ENCODE data around the gene EXOC3L4.

The EXOC3L4 gene

GRCh38 chr14:103142026-103142425 is 47.5 kb downstream of the EXOC3L4 start:
- TF ChIP-seq CTCF (IDR thresholded peaks at IDR 0.05; ENCODE audit: extremely low read depth, missing control alignments), result no peak
- DNase-seq (ENCODE audit: low spot score), result no peak

DNA sequence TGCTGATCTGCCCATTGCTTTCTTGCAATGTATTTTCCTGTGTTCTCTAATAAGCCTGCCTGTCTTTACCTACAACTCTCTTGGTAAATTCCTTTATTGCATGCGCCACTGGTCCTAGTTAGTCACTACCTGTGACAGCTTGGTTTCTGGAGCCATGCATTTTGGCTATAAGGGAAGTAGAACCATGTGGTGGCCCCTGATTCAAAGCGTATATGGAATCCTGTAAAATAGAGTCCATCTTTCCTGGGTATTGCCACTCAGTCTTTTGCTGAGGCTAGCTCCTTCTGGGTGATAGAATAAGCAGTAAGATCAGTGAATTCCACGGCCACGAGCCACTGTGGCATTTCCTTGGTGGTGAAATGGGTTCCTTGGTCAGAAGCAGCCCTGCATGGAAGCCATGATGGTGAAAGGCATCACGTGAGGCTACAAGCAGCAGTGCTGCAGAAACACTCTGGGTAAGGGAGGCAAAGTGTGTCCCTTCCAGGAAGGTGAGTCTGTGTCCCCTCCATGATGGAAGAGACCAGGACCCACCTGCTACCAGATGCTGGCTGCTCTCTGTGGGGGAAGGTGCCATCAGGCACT is 48.3 kb downstream of the EXOC3L4 start:
- DNase-seq (ENCODE audit: low spot score), result no peak
- TF ChIP-seq CTCF (IDR thresholded peaks at IDR 0.05; ENCODE audit: extremely low read depth, missing control alignments), result no peak

- no peak for DNase-seq (ENCODE audit: low spot score)
These were observed 49.0 kb downstream of the EXOC3L4 start for GRCh38 chr14:103143506-103143905.

GRCh38 chr14:103144085-103144484 is 49.6 kb downstream of the EXOC3L4 start:
- no peak for DNase-seq (ENCODE audit: low spot score)
- no peak for TF ChIP-seq CTCF (IDR thresholded peaks at IDR 0.05; ENCODE audit: extremely low read depth, missing control alignments)

More at GRCh38 chr14:103143506-103143905, 49.0 kb downstream of the EXOC3L4 start:
- no peak for TF ChIP-seq CTCF (IDR thresholded peaks at IDR 0.05; ENCODE audit: extremely low read depth, missing control alignments)

- no peak for TF ChIP-seq CTCF (IDR thresholded peaks at IDR 0.05; ENCODE audit: extremely low read depth, missing control alignments)
These were observed 51.7 kb downstream of the EXOC3L4 start for GRCh38 chr14:103146141-103146709.

GRCh38 chr14:103149351-103150237 is 55.1 kb downstream of the EXOC3L4 start:
- TF ChIP-seq CTCF (IDR thresholded peaks at IDR 0.05; ENCODE audit: extremely low read depth, missing control alignments), result no peak
- no peak for DNase-seq (ENCODE audit: low spot score)

More at GRCh38 chr14:103146141-103146709, 51.7 kb downstream of the EXOC3L4 start:
- no peak for DNase-seq (ENCODE audit: low spot score)
